H9 (cell line): ENCODE results near the gene TRPM2. TPM values are rescaled to one million over a fixed set of nuclear protein-coding genes. Genes with fewer than 3 reads are reported as not detected.
A peak's percentile ranks its signal among the peaks of the same experiment; 100 is the strongest.

ENCODE experiments used
- DNase-seq: peaks from one replicate; pipeline ENCODE4 v3.0.0-alpha.2; 2017
- H2AFZ ChIP-seq: one replicate; pipeline ENCODE4 v1.6.1; 2013; ENCODE audit warnings: mild to moderate bottlenecking, low read length, control low read depth, moderate library complexity
- H2AK5ac ChIP-seq: 2 replicates; pipeline ENCODE4 v1.6.1; 2013; ENCODE audit warnings: low read length, control low read depth, mixed read lengths; ENCODE audit not compliant: insufficient read length
- H2BK120ac ChIP-seq: one replicate; pipeline ENCODE4 v1.6.1; 2013; ENCODE audit warnings: low read depth, mild to moderate bottlenecking, low read length, control low read depth, inconsistent platforms; ENCODE audit not compliant: poor library complexity, severe bottlenecking
- H2BK12ac ChIP-seq: 2 replicates; pipeline ENCODE4 v1.6.1; 2013; ENCODE audit warnings: low read length, control low read depth, mixed read lengths, low read depth; ENCODE audit not compliant: insufficient read length
- H2BK15ac ChIP-seq: 2 replicates; pipeline ENCODE4 v1.6.1; 2013; ENCODE audit warnings: low read depth, low read length, control low read depth
- H2BK20ac ChIP-seq: one replicate; pipeline ENCODE4 v1.6.1; 2013; ENCODE audit warnings: low read depth, mild to moderate bottlenecking, low read length, control low read depth, inconsistent platforms; ENCODE audit not compliant: poor library complexity, severe bottlenecking
- H2BK5ac ChIP-seq: 2 replicates; pipeline ENCODE4 v1.6.1; 2013; ENCODE audit warnings: low read length, control low read depth, mixed read lengths; ENCODE audit not compliant: insufficient read length
- H3K14ac ChIP-seq: 2 replicates; pipeline ENCODE4 v1.6.1; 2013; ENCODE audit warnings: low read length, control low read depth; ENCODE audit not compliant: insufficient read depth
- H3K18ac ChIP-seq: 2 replicates; pipeline ENCODE4 v1.6.1; 2013; ENCODE audit warnings: low read depth, mild to moderate bottlenecking, mixed read lengths, low read length, control low read depth; ENCODE audit not compliant: insufficient read length
- H3K23ac ChIP-seq: 2 replicates; pipeline ENCODE4 v1.6.1; 2013; ENCODE audit warnings: low read length, control low read depth, mixed read lengths, low read depth; ENCODE audit not compliant: insufficient read length
- H3K23me2 ChIP-seq: 2 replicates; pipeline ENCODE4 v1.6.1; 2013; ENCODE audit warnings: low read depth, mild to moderate bottlenecking, mixed read lengths, low read length, control low read depth; ENCODE audit not compliant: insufficient read length, poor library complexity, severe bottlenecking
- H3K27ac ChIP-seq: 2 replicates; pipeline ENCODE4 v1.5.1; 2013; ENCODE audit warnings: low read length, control low read depth, mixed read lengths, low read depth; ENCODE audit not compliant: insufficient read length
- H3K27me3 ChIP-seq: 2 replicates; pipeline ENCODE4 v1.6.1; 2013; ENCODE audit warnings: low read length, control low read depth, inconsistent platforms; ENCODE audit not compliant: insufficient read depth
- H3K4ac ChIP-seq: 2 replicates; pipeline ENCODE4 v1.6.1; 2013; ENCODE audit warnings: low read depth, mild to moderate bottlenecking, control low read depth, inconsistent platforms, low read length, moderate library complexity
- H3K4me1 ChIP-seq: 2 replicates; pipeline ENCODE4 v1.6.1; 2013; ENCODE audit warnings: low read length, control low read depth, inconsistent platforms; ENCODE audit not compliant: insufficient read depth
- H3K4me2 ChIP-seq: 2 replicates; pipeline ENCODE4 v1.6.1; 2013; ENCODE audit warnings: low read length, control low read depth, mixed read lengths; ENCODE audit not compliant: insufficient read length, insufficient read depth
- H3K56ac ChIP-seq: 2 replicates; pipeline ENCODE4 v1.6.1; 2013; ENCODE audit warnings: low read depth, mild to moderate bottlenecking, mixed read lengths, low read length, control low read depth; ENCODE audit not compliant: insufficient read length
- H3K79me1 ChIP-seq: 2 replicates; pipeline ENCODE4 v1.6.1; 2013; ENCODE audit warnings: low read depth, mild to moderate bottlenecking, moderate library complexity, low read length, control low read depth, inconsistent platforms; ENCODE audit not compliant: insufficient read depth, poor library complexity, severe bottlenecking
- H3K79me2 ChIP-seq: 2 replicates; pipeline ENCODE4 v1.6.1; 2013; ENCODE audit warnings: low read length, control low read depth, inconsistent platforms; ENCODE audit not compliant: insufficient read depth
- H3K9ac ChIP-seq: 2 replicates; pipeline ENCODE4 v1.6.1; 2013; ENCODE audit warnings: low read length, control low read depth, mixed read lengths; ENCODE audit not compliant: insufficient read length; ENCODE audit errors: extremely low read depth
- H3K9me3 ChIP-seq: one replicate; pipeline ENCODE4 v1.6.1; 2013; ENCODE audit warnings: low read depth, low read length, inconsistent platforms; ENCODE audit not compliant: control insufficient read depth
- H3T11ph ChIP-seq: one replicate; pipeline ENCODE4 v1.6.1; 2013; ENCODE audit warnings: mild to moderate bottlenecking, low read length, control low read depth, inconsistent platforms
- H4K20me1 ChIP-seq: one replicate; pipeline ENCODE4 v1.6.1; 2013; ENCODE audit not compliant: control insufficient read depth, insufficient read length, insufficient read depth
- H4K5ac ChIP-seq: 2 replicates; pipeline ENCODE4 v1.6.1; 2013; ENCODE audit warnings: low read depth, mild to moderate bottlenecking, mixed read lengths, low read length, control low read depth; ENCODE audit not compliant: insufficient read length
- H4K8ac ChIP-seq: replicated peaks from 2 replicates; pipeline ENCODE4 v1.6.1; 2013; ENCODE audit warnings: low read length, control low read depth, mixed read lengths, low read depth; ENCODE audit not compliant: insufficient read length
- H4K91ac ChIP-seq: 2 replicates; pipeline ENCODE4 v1.6.1; 2013; ENCODE audit warnings: low read depth, mild to moderate bottlenecking, moderate library complexity, mixed read lengths, low read length, control low read depth; ENCODE audit not compliant: insufficient read length
- H3K27ac Mint-ChIP-seq, 3 experiments: 2 replicates in 2 of 3; 3 replicates in 1 of 3; pipeline ENCODE4 v1.8.0; 2020 to 2021; ENCODE audit warnings: mixed read lengths in 3 of 3, mild to moderate bottlenecking in 1 of 3, moderate library complexity in 1 of 3
- H3K27me3 Mint-ChIP-seq: 2 replicates; pipeline ENCODE4 v1.8.0; 2021; ENCODE audit warnings: low read depth, mild to moderate bottlenecking, moderate library complexity, mixed read lengths
- H3K36me3 Mint-ChIP-seq, 3 experiments: 2 replicates in 2 of 3; 3 replicates in 1 of 3; pipeline ENCODE4 v1.8.0; 2020 to 2021; ENCODE audit warnings: low read depth in 3 of 3, mixed read lengths in 3 of 3; ENCODE audit not compliant: insufficient read depth in 1 of 3
- H3K4me1 Mint-ChIP-seq, 2 experiments: 2 replicates each; pipeline ENCODE4 v1.8.0; 2020; ENCODE audit warnings: mixed read lengths in 2 of 2
- H3K4me3 Mint-ChIP-seq, 2 experiments: 2 replicates in 1 of 2; 3 replicates in 1 of 2; pipeline ENCODE4 v1.8.0; 2020 to 2021; ENCODE audit warnings: mild to moderate bottlenecking in 2 of 2, mixed read lengths in 2 of 2, moderate library complexity in 1 of 2
- H3K9me3 Mint-ChIP-seq, 2 experiments: 2 replicates in 1 of 2; 3 replicates in 1 of 2; pipeline ENCODE4 v1.8.0; 2020; ENCODE audit warnings: mild to moderate bottlenecking in 2 of 2, mixed read lengths in 2 of 2, moderate library complexity in 1 of 2
- WGBS: extraction: QIAGEN DNeasy Blood & Tissue Kit; methylation state at CpG from one replicate; pipeline ENCODE4 v1.1.7; 2013; ENCODE audit warnings: missing lambda C conversion rate, low lambda C conversion rate, mixed read lengths; ENCODE audit not compliant: insufficient read length; ENCODE audit errors: extremely low coverage; 5-methylcytosine and 5-hydroxymethylcytosine counted together
- total RNA-seq: library from RNA; stranded (reverse); gene quantifications from 2 replicates; pipeline ENCODE4 v1.2.1, GENCODE V29; 2021
- TF ChIP-seq, protein P1 (sequence below): fragments of 200-600 bp; sonication (generic); conservative IDR thresholded peaks from 3 replicates; pipeline ENCODE4 v1.8.0; 2021; ENCODE audit warnings: antibody characterized with exemption, mild to moderate bottlenecking

The TRPM2 gene
- total RNA-seq, 1 experiment from 2014 or later = 0.68 TPM

DNA sequence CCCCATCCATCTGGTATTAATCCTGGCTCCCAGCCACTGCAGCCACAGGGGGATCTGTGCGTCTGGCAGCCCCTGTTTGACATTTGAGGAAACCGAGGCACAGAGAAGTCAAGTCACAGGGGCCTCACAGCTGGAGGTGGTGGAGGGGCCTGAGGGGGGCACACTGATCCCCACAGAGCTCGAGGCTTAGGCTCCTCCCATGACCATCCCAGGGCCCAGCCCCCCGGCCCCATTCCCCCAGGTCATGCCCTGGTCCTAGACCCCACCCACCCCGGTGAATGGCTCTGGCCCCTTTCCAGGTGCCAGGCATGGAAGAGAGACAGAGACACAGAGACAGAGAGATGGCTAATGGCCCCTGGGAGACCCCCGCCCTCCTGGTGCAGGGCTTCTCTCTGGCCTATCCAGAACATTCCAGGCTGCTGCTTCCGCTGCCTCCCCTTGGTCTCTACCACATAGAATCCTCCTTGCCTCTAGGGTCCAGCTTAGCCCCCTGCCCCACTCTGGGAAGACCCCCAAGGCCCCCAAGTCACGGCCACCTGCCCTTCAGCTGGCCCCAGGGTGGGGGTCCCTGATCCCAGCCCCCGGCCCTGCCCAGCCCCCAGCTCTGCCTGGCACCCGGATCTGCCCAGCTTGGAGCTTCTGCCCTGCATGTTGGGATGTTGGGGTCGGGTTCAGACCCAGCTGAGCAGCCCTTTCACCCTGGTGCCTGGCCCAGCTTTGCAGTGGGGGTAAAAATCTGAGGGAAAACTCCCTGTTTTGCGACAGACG is 72.7 kb downstream of the TRPM2 start:
- no peak overlapping the region for H3K56ac ChIP-seq
- no peak overlapping the region for H4K91ac ChIP-seq
- Mint-ChIP-seq H3K9me3 (peaks cover 8 to 11% of the 10 kb centered on the region in 2 experiments), H3K4me1 (peaks cover 0 to 3% of the 10 kb centered on the region in 2 experiments; a peak in 1 of 4 replicates), H3K4me3 (no peak overlapping the region), H3K27me3 (no peaks in the 10 kb centered on the region; the same call in 1 of the 2 replicates), H3K36me3 (no peaks in the 10 kb centered on the region; a peak in 1 of 7 replicates), H3K27ac (no peak overlapping the region)
- no peak overlapping the region for H3K23ac ChIP-seq
- H3K4me2 ChIP-seq = no peak overlapping the region
- no peaks in the 10 kb centered on the region for H4K20me1 ChIP-seq
- peak; percentile 24 for DNase-seq
- no peak overlapping the region for H3K9ac ChIP-seq
- H3K14ac ChIP-seq = no peak overlapping the region
- no peak overlapping the region for H3K18ac ChIP-seq
- no peak overlapping the region for H3K4ac ChIP-seq
- no peak overlapping the region for H2BK12ac ChIP-seq
- no peak overlapping the region for H2AFZ ChIP-seq
- TF ChIP-seq, protein P1, sequence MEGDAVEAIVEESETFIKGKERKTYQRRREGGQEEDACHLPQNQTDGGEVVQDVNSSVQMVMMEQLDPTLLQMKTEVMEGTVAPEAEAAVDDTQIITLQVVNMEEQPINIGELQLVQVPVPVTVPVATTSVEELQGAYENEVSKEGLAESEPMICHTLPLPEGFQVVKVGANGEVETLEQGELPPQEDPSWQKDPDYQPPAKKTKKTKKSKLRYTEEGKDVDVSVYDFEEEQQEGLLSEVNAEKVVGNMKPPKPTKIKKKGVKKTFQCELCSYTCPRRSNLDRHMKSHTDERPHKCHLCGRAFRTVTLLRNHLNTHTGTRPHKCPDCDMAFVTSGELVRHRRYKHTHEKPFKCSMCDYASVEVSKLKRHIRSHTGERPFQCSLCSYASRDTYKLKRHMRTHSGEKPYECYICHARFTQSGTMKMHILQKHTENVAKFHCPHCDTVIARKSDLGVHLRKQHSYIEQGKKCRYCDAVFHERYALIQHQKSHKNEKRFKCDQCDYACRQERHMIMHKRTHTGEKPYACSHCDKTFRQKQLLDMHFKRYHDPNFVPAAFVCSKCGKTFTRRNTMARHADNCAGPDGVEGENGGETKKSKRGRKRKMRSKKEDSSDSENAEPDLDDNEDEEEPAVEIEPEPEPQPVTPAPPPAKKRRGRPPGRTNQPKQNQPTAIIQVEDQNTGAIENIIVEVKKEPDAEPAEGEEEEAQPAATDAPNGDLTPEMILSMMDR = no peak
- no peak overlapping the region for H2AK5ac ChIP-seq
- H2BK5ac ChIP-seq = no peak overlapping the region
- H2BK15ac ChIP-seq = no peak overlapping the region
- H3K27ac ChIP-seq = no peak overlapping the region
- no peak overlapping the region for H2BK20ac ChIP-seq
- no peaks in the 10 kb centered on the region for H3K23me2 ChIP-seq
- no peak overlapping the region for H2BK120ac ChIP-seq
- no peak overlapping the region for H4K8ac ChIP-seq
- no peak overlapping the region for H3T11ph ChIP-seq
- no peaks in the 10 kb centered on the region for H3K79me1 ChIP-seq
- WGBS = no CpG with 5 or more reads among the region's 13 CpGs
- H3K9me3 ChIP-seq = no peaks in the 10 kb centered on the region
- H3K27me3 ChIP-seq = no peaks in the 10 kb centered on the region
- H3K79me2 ChIP-seq = no peaks in the 10 kb centered on the region
- H3K4me1 ChIP-seq = no peaks in the 10 kb centered on the region
- H4K5ac ChIP-seq = no peak overlapping the region
